Measurements from ENCODE around the gene LSMEM2.

LSMEM2 gene

DNA sequence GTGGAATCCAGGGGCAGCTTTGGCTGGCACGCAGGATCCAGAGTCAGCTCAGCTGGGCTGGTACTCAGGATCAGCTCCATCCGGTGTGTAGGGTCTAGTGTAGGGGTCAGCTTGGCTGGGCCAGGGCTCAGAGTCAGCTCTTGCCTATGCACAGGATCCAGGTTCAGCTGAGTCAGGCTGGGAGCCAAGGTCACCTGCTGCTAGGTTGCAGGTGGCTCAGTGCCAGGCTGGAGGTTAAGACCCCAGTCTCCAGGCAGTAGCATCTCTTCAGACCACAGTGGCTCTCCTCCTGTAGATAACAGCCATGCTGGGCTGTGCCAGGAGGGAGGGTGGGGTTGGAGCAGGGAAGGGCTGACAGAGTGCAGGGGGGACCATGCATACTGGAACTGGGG is 18.5 kb downstream of the LSMEM2 start:
- Histone ChIP-seq H3K36me3 (ENCODE audit: insufficient read depth, low read length) (no peaks in the 10 kb centered on the region), H3K9me3 (replicated peaks; ENCODE audit: low read length) (no peaks in the 10 kb centered on the region), H3K27me3 (ENCODE audit: control insufficient read depth, insufficient read depth, low read length) (no peaks in the 10 kb centered on the region), H3K9ac (ENCODE audit: low read depth, low read length) (no peak overlapping the region), H3K4me1 (ENCODE audit: control insufficient read depth, insufficient read depth, low read length) (peaks cover 28% of the 10 kb centered on the region), H3K4me3 (ENCODE audit: low read length) (no peak overlapping the region), H3K4me2 (ENCODE audit: low read length) (no peak overlapping the region)

DNA sequence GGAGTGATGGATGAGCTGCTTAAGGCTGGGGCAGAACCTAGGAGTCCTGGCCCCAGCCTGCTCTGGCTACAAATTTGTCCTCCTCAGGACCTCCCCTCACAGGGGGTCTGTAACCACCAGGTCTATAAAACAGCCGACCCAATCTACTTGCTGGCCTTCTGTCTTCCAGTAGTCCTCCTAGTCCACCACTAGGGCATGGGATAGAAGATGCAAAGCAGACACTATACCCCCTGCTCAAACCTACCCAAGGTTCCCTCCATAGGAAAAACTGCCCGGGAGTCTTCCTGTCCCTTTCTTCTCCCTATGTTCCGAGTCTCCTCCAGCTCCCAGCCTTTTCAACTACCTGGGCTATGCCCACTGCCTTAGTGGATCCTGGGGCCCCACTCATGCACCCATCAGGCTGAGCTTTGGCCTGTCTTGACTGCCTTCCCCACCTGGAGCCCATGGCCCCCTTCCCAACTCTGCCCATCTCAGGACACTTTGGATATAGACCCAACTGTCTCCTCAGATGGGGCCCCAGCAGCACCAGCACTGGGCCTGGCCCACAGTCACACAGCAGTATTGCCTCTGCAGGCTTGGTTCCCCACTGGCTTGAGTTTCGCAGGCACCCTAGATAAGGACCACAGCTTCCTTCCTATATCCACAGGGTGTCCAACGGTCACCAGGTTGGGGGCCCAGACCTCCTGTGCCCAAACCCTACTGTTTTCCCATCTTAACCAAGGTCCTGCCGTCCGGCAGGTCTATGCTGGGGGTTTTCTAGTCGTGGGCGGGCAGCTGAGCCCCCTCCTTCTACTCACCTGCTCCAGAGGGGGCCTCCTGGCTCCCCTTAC is 19.2 kb downstream of the LSMEM2 start:
- Histone ChIP-seq H3K9ac (ENCODE audit: low read depth, low read length) (peak overlapping the region; percentile 86), H3K27me3 (ENCODE audit: control insufficient read depth, insufficient read depth, low read length) (no peaks in the 10 kb centered on the region)

DNA sequence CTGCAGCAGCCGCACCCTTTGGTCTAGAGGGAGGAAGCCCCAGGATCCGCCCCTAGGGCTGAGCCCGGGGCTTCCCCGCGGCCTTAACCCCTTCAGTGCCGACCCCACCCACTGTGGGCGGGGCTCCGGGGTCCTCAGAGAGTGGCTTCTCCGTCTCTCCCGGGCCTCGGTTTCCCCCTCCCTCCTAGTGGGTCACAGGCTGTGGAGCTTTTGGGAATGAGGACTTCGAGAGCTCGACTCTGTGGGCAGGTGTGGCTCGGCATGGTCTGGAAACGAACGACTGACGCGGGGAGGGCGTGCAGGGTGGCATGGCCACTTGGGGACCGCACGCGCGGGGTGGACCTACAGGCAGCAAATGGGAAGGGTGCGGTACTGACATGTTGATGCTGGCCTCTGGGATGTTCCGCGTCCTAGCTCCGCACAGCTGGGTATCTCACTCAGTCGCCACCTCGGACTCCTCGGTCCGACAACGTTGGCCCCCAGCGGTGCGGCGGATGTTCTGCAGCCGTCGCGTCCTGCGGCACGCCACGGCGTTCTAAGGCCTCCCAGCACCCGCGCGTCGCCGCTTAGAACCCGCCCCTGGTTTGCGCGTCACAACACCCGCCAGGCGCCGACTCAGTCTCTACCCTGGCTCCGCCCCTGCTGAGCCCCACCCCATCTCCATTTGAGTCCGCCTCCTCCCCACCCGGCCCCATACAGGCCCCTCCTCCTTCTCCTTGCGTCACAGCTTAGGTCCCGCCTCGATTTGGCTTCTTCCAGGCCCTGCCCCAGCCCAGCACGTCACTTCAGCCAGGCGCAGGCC is 20.1 kb downstream of the LSMEM2 start, which contains the start of the genes HYAL3 and NAA80:
Gene HYAL3, minus strand, starts transcription at position 570 of the 802 bp plus-strand sequence. CDS start 3,803 bp downstream, outside the sequence.
Gene NAA80, minus strand, starts transcription at position 570 of the 802 bp plus-strand sequence. CDS start 1,942 bp downstream, outside the sequence.
- no peaks in the 10 kb centered on the region for H3K9me3 ChIP-seq (replicated peaks; ENCODE audit: low read length)

More for the DNA sequence above, 19.2 kb downstream of the LSMEM2 start:
- Histone ChIP-seq H3K4me1 (ENCODE audit: control insufficient read depth, insufficient read depth, low read length) (peaks cover 22% of the 10 kb centered on the region), H3K9me3 (replicated peaks; ENCODE audit: low read length) (no peaks in the 10 kb centered on the region), H3K36me3 (ENCODE audit: insufficient read depth, low read length) (no peaks in the 10 kb centered on the region), H3K4me2 (ENCODE audit: low read length) (peak overlapping the region; percentile 99), H3K4me3 (ENCODE audit: low read length) (peak overlapping the region; percentile 97)

DNA sequence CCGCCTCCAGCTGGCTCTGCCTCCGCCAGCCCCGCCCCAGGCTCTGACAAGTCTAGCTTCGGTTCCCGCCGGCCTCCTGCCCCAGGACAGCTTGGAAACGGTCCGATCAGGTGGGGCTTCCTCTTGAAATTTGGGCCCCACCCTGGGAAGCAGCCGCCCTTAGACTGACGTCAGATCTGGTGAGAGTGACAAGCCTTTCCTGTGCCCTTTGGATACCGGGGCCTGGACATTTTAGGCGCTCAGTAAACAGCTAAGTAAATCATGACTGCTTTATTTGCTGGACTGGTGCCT is 20.7 kb downstream of the LSMEM2 start:
- peaks cover 22% of the 10 kb centered on the region for H3K4me1 ChIP-seq (ENCODE audit: control insufficient read depth, insufficient read depth, low read length)
- peak overlapping the region; percentile 68 for H3K4me3 ChIP-seq (ENCODE audit: low read length)
- no peaks in the 10 kb centered on the region for H3K9me3 ChIP-seq (replicated peaks; ENCODE audit: low read length)
- no peaks in the 10 kb centered on the region for H3K27me3 ChIP-seq (ENCODE audit: control insufficient read depth, insufficient read depth, low read length)
- no peaks in the 10 kb centered on the region for H3K36me3 ChIP-seq (ENCODE audit: insufficient read depth, low read length)
- peak overlapping the region; percentile 76 for H3K9ac ChIP-seq (ENCODE audit: low read depth, low read length)
- H3K4me2 ChIP-seq (ENCODE audit: low read length): peak overlapping the region; percentile 87

More for the DNA sequence above, 20.1 kb downstream of the LSMEM2 start, which contains the start of the genes HYAL3 and NAA80:
- H3K27me3 ChIP-seq (ENCODE audit: control insufficient read depth, insufficient read depth, low read length): no peaks in the 10 kb centered on the region
- peak within 1 kb of the TSS; percentile 86 for H3K9ac ChIP-seq (ENCODE audit: low read depth, low read length)
- peak within 1 kb of the TSS; percentile 99 for H3K4me2 ChIP-seq (ENCODE audit: low read length)
- peaks cover 22% of the 10 kb centered on the region for H3K4me1 ChIP-seq (ENCODE audit: control insufficient read depth, insufficient read depth, low read length)
- no peaks in the 10 kb centered on the region for H3K36me3 ChIP-seq (ENCODE audit: insufficient read depth, low read length)
- peak within 1 kb of the TSS; percentile 97 for H3K4me3 ChIP-seq (ENCODE audit: low read length)

DNA sequence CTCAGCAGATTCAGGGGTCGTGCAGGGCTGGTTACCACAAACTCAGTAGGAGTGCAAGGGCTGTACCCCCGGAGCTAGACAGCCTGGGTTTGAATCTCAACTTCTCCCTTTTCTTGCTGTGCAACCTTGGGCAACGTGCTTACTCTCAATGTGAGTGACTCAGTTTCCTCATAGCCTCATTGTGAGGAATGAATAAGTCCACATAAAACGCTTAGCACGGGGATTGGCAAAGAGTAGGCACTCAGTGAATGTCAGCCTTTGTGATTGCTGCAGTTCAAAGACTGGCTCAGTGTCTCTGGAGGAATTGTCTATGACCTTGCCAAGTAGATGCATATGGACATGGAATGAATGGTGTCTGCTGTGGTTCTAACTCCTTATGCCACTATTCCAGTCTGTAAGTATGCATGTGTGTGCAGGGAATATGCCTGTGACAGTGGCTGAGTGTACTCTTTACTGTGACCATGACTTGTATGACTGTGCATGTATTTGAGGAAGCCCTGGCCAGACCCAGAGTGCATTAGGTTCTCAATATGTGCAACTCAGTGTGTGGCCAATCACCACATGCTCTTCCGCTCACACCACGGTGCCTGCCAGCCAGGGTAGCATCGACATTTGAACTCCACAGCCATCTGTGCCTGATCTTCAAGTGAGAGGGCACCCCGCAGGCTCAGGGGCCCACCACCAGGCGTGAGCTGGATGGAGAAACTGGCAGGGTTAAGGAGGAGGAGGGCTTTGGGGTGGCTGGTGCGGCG is 21.2 kb downstream of the LSMEM2 start:
- peak overlapping the region; percentile 76 for H3K9ac ChIP-seq (ENCODE audit: low read depth, low read length)
- H3K27me3 ChIP-seq (ENCODE audit: control insufficient read depth, insufficient read depth, low read length): no peaks in the 10 kb centered on the region
- peak overlapping the region; percentile 87 for H3K4me2 ChIP-seq (ENCODE audit: low read length)
- no peaks in the 10 kb centered on the region for H3K36me3 ChIP-seq (ENCODE audit: insufficient read depth, low read length)
- no peaks in the 10 kb centered on the region for H3K9me3 ChIP-seq (replicated peaks; ENCODE audit: low read length)
- peak overlapping the region; percentile 68 for H3K4me3 ChIP-seq (ENCODE audit: low read length)
- H3K4me1 ChIP-seq (ENCODE audit: control insufficient read depth, insufficient read depth, low read length): peaks cover 22% of the 10 kb centered on the region

DNA sequence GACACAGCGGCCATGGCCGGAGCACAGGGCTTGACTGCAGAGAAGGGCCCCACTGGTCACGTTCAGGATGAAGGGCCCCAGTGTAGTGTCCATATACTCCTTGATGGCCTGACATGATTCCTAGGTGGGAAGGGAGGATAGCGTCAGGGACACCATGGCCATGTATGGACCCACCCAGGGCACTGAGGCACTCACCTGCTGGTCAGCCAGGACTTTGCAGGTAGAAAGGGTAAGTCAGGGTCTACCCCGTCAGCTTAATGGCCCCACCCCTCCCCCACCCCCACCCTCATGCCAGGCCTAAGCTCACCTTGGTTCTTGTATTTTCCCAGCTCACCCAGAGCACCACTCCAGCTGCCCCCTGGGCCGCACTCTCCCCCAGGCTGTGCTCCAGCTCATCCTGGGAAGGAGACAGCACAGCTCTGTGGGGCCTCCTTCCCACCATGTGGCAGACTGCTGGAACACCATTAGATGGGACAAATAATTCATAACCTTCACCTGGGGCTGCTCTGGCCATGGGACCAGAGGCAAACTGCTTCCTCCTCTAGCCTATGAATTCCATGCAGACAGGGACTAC is 21.9 kb downstream of the LSMEM2 start:
- no peaks in the 10 kb centered on the region for H3K36me3 ChIP-seq (ENCODE audit: insufficient read depth, low read length)
- H3K27me3 ChIP-seq (ENCODE audit: control insufficient read depth, insufficient read depth, low read length): no peaks in the 10 kb centered on the region
- peak overlapping the region; percentile 68 for H3K4me3 ChIP-seq (ENCODE audit: low read length)
- no peaks in the 10 kb centered on the region for H3K9me3 ChIP-seq (replicated peaks; ENCODE audit: low read length)
- H3K4me2 ChIP-seq (ENCODE audit: low read length): peak overlapping the region; percentile 87
- H3K4me1 ChIP-seq (ENCODE audit: control insufficient read depth, insufficient read depth, low read length): peaks cover 22% of the 10 kb centered on the region
- H3K9ac ChIP-seq (ENCODE audit: low read depth, low read length): peak overlapping the region; percentile 76

DNA sequence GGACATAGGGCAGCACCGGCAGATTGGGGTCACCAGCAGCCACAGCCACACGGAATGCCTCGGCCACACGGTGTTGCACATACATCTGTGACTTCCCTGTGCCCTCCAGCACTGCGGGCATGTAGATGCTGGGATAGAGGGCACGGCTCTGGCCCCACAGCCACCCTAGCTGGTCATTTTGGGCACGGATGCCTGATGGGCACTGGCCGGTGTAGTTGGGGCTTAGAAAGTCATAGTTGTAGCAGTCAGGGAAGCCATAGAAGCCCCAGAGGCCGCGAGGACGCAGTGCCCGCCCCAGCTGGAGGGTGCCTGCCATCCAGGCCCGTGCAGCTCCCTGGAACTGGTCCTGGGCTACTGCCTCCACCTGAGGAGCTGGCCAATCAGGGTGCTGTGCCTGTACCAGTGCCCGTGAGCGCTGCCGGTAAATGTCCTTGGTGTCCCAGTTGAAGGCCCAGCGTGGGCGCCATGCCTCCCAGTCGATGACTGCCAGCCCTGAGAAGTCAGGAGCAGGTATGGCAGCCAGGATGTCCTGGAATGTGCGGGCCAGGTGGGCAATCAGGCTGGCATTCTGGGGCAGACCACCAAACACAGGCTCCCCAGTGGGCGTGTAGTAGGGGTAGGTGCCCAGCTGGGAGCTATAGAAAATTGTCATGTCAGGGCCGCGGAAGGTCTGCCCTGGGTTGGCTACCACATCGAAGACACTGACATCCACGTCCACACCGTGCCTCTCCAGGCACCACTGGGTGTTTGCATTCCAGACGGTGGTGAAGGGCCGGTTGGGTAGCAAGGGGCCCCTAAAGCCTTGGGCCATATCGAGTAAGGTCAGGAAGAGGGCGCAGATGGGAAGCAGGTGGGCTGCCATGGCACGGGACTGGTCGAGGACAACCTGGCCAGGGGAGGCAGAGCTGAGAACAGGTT is 23.5 kb downstream of the LSMEM2 start:
- Histone ChIP-seq H3K4me1 (ENCODE audit: control insufficient read depth, insufficient read depth, low read length) (peaks cover 22% of the 10 kb centered on the region), H3K27me3 (ENCODE audit: control insufficient read depth, insufficient read depth, low read length) (no peaks in the 10 kb centered on the region), H3K4me3 (ENCODE audit: low read length) (no peak overlapping the region), H3K9ac (ENCODE audit: low read depth, low read length) (no peak overlapping the region), H3K4me2 (ENCODE audit: low read length) (no peak overlapping the region), H3K9me3 (replicated peaks; ENCODE audit: low read length) (no peaks in the 10 kb centered on the region), H3K36me3 (ENCODE audit: insufficient read depth, low read length) (no peaks in the 10 kb centered on the region)

DNA sequence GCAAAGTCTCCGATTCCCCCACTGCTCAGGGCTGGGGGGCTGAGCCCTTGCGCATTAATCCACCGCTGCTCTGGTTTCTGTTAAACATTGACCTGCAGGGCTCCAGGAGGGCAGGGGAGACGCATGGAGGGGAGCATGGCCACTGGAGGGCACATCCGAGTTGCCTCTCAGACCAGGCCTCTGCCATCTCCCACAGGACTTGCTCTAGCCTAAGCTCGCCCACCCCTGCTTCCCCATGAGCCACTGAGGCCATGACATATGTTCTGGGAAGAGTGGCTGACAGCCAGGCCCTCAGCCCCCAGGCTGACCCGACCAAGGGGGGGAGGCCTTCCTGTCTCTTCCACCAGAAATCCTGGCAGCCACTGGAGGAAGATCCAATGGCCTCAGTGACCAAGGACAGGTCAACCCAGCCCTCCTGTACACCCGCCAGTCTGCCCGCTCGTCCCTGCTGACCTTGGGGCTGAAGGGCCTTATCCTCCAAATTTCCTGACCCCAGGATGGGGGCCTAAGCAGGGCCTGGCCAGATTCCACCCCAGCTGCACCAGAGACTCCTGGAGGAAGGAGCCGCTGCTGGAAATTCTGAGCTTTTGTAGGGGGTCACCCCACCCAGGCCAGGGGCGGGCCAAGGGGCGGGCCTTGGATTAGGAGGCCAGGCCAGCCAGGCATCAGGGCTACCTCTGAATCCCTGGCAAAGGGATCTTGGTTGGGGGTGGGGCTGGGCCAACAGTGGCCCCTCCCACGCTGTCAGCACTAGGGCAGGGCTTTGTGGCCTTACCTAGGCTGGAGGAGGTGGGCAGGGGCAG is 24.3 kb downstream of the LSMEM2 start, which contains the start of gene HYAL1:
Gene HYAL1, minus strand, starts transcription at position 562 of the 803 bp plus-strand sequence. CDS start 618 bp downstream, outside the sequence.
- Histone ChIP-seq H3K4me3 (ENCODE audit: low read length) (no peak within 1 kb of the TSS), H3K4me1 (ENCODE audit: control insufficient read depth, insufficient read depth, low read length) (peaks cover 19% of the 10 kb centered on the region), H3K27me3 (ENCODE audit: control insufficient read depth, insufficient read depth, low read length) (no peaks in the 10 kb centered on the region), H3K9ac (ENCODE audit: low read depth, low read length) (no peak within 1 kb of the TSS), H3K9me3 (replicated peaks; ENCODE audit: low read length) (no peaks in the 10 kb centered on the region), H3K36me3 (ENCODE audit: insufficient read depth, low read length) (no peaks in the 10 kb centered on the region), H3K4me2 (ENCODE audit: low read length) (no peak within 1 kb of the TSS)

DNA sequence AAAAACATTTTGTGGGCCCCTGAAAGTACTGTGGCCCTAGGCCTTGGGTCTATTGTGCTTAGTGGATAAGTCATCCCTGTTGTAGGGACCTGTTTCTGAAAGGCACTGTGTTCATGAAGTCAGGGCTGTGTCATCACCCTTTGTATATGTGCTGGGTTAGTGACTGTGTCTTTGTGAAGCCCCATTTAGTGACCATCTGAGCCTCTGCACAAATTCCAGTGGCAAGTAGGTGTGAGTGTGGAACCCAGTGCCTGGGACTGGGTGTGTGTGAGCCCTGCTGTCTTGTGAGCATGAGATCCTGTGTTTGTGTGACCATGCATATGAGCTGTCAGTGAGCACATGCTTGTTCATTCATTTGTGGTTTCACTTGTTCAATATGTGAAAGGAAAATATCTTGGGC is 25.7 kb downstream of the LSMEM2 start:
- Histone ChIP-seq H3K9me3 (replicated peaks; ENCODE audit: low read length) (no peaks in the 10 kb centered on the region), H3K36me3 (ENCODE audit: insufficient read depth, low read length) (no peaks in the 10 kb centered on the region), H3K4me2 (ENCODE audit: low read length) (no peak overlapping the region), H3K27me3 (ENCODE audit: control insufficient read depth, insufficient read depth, low read length) (no peaks in the 10 kb centered on the region), H3K4me1 (ENCODE audit: control insufficient read depth, insufficient read depth, low read length) (peaks cover 11% of the 10 kb centered on the region), H3K9ac (ENCODE audit: low read depth, low read length) (no peak overlapping the region), H3K4me3 (ENCODE audit: low read length) (no peak overlapping the region)

Measured in skeletal muscle satellite cell (primary cell).